ENCODE data around the gene COPE.
"Not testable (repeated sequence)": the region's sequence is repeated elsewhere in the genome, so short reads cannot be mapped to it uniquely, and the experiment has no call there.

Gene COPE

GRCh38 chr19:18908917-18909619 is 10.1 kb downstream of the COPE start:
- DNase-seq (ENCODE audit: low read depth) = no peak

GRCh38 chr19:18906605-18907519 is 12.3 kb downstream of the COPE start:
- no peak for DNase-seq (ENCODE audit: low read depth)

- DNase-seq (ENCODE audit: low read depth) = no peak
These were observed 13.5 kb downstream of the COPE start for GRCh38 chr19:18905513-18906236.

GRCh38 chr19:18905058-18905456 is 14.1 kb downstream of the COPE start:
- no peak for DNase-seq (ENCODE audit: low read depth)

GRCh38 chr19:18904334-18905057 is 14.7 kb downstream of the COPE start:
- DNase-seq (ENCODE audit: low read depth) = no peak

GRCh38 chr19:18903156-18904037 is 15.8 kb downstream of the COPE start:
- no peak for DNase-seq (ENCODE audit: low read depth)

GRCh38 chr19:18902519-18902918 is 16.7 kb downstream of the COPE start:
- DNase-seq (ENCODE audit: low read depth) = not testable (repeated sequence)

- DNase-seq (ENCODE audit: low read depth) = no peak
These were observed 17.7 kb downstream of the COPE start for GRCh38 chr19:18901491-18901890.

- no peak for DNase-seq (ENCODE audit: low read depth)
These were observed 18.3 kb downstream of the COPE start for GRCh38 chr19:18900700-18901481.

GRCh38 chr19:18899624-18900560 is 19.3 kb downstream of the COPE start:
- no peak for DNase-seq (ENCODE audit: low read depth)

- no peak for DNase-seq (ENCODE audit: low read depth)
These were observed 20.4 kb downstream of the COPE start for GRCh38 chr19:18898607-18899408.

GRCh38 chr19:18898081-18898606 is 21.0 kb downstream of the COPE start:
- DNase-seq (ENCODE audit: low read depth) = no peak

- DNase-seq (ENCODE audit: low read depth) = no peak
These were observed 21.8 kb downstream of the COPE start for GRCh38 chr19:18897094-18898029.

GRCh38 chr19:18896421-18896841 is 22.8 kb downstream of the COPE start:
- no peak for DNase-seq (ENCODE audit: low read depth)

- no peak for DNase-seq (ENCODE audit: low read depth)
These were observed 23.3 kb downstream of the COPE start, which contains the start of gene CERS1 for GRCh38 chr19:18895824-18896341. CERS1 (minus strand) TSS chr19:18896158; CDS start chr19:18896072, 86 bp downstream.

Measured in activated T-helper 9 cell treated with anti-CD3 and anti-CD28 coated beads, Interleukin-2, amount 50 U/mL, for 16 hours (primary cell).